Iris pigment epithelial cell (primary cell): ENCODE data around the gene PARD3.
"Not testable (repeated sequence)": the region's sequence is repeated elsewhere in the genome, so short reads cannot be mapped to it uniquely, and the experiment has no call there.

Experiments used
- DNase-seq: peaks from one replicate; pipeline ENCODE4 v3.0.0-alpha.2; 2011; ENCODE audit warnings: low read depth

PARD3 gene

DNA sequence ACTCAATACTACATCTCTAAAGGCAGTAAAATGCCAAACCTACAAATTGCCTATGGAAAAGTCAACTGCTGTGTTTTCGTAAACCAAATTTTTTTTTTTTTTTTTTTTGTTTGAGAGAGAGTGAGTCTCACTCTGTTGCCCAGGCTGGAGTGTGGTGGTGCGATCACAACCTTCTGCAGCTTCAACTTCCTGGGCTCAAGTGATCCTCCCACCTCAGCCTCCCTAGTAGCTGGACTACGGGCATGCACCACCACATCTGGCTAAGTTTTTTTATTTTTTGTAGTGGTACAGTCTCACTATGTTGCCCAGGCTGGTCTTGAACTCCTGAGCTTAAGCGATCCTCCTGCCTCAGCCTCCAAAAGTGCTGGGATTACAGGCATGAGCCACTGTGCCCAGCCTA lies 74.0 kb downstream of the PARD3 start:
- not testable (repeated sequence) for DNase-seq

DNA sequence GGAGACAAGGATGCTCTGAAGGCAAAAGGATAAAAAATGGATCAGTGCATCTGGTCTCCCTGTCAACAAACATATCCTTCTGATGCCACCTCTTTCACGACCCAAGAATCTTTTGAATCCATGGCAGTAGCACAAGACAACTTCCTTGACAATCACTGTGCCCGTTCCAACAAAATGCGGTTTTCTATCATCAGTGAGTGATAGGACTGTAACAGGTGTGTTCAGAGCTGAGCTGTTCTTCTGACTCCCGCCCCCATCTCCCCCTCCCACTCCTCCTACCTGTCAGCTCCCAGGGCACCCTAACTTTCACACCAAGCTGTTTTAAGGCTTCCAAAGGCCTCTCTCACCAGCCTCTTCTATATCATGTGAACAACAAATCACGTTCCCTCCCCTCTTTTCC lies 74.8 kb downstream of the PARD3 start:
- DNase-seq, result no peak

GRCh38 chr10:34739915-34740314 lies 75.2 kb downstream of the PARD3 start:
- peak; percentile 83 for DNase-seq

DNA sequence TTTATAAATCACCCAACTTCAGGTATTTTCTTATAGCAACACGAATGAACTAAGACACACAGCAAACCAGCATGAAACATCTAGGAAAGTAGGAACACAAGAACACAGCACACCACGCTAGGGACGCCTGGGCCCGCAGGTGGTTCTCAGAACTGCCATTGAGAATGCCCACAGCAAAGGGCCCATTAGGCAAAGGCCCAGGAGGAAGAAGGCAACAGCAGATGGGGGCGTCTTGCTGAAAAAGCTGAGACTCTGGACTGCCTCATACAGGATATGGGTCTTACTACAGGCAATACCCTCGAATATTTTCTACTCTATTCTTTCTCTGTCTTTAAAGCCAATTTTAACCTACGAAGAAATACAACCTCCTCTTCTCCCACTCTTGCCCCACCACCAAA lies 77.3 kb downstream of the PARD3 start:
- DNase-seq, result no peak

DNA sequence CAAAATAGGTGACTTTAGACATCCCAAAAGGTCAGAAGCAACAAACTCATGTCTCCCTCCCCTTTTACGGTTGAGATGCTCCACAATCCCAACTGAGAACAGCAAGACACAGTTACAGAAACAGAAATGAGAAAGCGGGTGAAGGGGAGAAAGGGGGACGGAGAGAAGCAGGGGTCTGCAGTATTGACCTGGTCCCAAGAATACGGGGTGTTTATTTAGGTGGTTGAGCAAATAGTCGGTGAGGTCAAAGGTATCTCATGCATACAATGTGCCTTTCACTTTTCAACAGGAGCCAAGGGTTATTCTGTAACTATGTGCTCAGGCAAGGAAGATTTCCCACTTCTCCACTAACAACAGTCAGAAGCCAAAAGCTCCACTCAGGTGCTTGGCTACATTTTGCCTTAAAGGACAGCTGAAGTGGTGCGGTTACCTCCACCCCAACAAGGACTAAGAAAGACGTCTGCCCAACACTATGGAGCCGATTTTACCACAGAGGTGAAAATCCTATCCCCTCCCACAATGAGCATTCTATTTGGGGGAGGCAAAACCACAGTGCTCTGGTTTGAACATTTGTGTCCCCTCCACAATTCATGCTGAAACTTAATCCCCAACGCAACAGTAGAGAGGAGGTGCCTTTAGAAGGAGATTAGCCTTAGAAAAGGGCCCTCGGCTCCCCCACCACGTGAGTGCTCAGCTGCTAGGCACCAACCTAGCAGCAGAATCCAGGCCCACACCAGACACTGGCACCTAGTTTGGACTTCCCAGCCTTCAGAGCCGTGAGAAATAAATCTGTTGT lies 77.9 kb downstream of the PARD3 start:
- no peak for DNase-seq

DNA sequence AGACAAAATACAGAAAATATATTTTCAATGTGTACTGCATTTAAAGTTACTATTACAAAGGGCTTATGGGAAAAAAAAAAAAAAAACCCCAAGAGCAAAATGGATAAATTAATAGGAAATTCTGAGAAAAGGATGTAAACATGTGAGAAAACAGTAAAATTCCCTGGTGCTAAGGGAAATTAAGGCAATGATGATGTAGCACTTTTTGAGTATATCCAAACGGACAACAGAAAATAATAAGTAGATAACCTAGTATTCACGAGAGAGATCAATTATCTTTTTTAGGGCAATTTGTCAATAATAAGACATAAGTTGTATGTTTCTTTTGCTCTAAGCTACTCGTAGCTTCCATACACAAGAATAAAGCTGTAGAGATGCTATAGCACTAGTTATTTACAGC lies 80.2 kb downstream of the PARD3 start:
- DNase-seq, result no peak

DNA sequence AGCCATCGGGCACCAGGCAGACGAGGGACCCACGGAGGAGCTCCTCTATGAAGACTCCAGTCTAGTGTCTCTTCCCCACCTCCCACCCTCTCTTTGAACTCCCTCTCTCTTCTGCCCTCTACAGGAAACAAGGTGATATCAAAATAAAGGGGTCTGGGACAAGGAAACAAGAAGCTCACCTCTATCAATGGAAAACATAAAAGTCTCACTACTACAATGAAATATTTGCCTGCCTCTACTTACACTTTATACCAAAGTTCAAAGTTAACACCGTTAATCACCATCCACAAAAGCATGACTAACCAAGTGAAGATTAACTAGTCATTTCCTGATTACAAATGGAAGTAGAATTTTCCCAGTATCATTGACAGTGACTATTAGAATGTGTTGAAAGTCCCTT lies 82.2 kb downstream of the PARD3 start:
- peak; percentile 70 for DNase-seq

- DNase-seq, result peak; percentile 88
These were observed 83.0 kb downstream of the PARD3 start for GRCh38 chr10:34731885-34732701.

GRCh38 chr10:34731213-34731612 lies 83.9 kb downstream of the PARD3 start:
- no peak for DNase-seq

GRCh38 chr10:34730726-34731125 lies 84.4 kb downstream of the PARD3 start:
- DNase-seq, result no peak

DNA sequence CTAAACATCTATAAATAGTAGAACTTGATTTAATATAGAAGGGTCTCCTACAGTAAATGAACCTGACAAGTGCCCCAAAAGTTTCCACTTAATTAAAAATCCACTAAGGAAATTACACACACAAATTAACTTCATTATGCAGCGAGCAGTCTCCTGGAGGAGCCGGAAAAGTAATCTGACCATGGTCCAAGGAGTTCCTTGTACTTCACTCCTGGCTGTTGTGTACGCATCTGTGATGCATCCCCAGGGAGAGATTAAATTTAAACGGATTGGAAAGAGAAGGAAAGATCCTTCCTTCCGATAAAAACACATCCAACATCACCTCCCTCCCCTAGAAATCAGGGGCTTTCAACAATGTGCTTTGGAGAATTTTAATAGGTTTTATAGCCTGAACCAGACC lies 85.5 kb downstream of the PARD3 start:
- no peak for DNase-seq

- DNase-seq, result no peak
These were observed 86.7 kb downstream of the PARD3 start for GRCh38 chr10:34728361-34728760.

GRCh38 chr10:34727595-34728033 lies 87.5 kb downstream of the PARD3 start:
- DNase-seq, result no peak

- no peak for DNase-seq
These were observed 88.2 kb downstream of the PARD3 start for GRCh38 chr10:34726862-34727261.

GRCh38 chr10:34723750-34724149 lies 91.3 kb downstream of the PARD3 start:
- DNase-seq, result peak; percentile 82

GRCh38 chr10:34722404-34722803 lies 92.7 kb downstream of the PARD3 start:
- no peak for DNase-seq

DNA sequence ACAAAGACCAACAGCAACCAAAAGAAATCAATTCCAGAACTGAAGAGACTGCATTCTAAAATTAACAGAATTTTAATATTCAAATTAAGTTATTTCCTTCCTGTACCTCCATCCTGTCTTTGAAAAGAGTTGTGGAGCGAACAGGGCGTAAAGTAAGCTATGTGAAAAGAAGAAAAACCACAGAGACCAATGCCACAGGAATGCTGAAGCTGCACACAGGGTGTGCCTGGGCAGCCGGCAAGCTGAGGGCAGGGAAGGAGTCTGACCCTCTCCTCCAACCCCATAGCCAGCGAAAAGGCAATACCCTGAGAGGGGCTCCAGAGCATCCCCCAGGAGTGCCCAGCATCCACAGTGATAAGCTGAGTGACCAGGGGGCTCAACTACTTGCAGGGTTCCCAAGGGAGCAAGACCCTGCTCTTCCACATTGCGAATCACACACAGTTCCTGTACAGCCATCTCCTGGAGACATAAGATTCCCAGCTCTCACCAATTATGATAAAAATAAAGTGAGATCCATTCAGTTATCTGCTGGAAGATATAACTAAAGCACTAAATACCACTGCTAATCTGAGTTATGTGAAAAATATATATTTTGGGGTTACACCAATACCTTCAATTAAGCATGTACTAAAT lies 93.8 kb downstream of the PARD3 start:
- DNase-seq, result peak; percentile 84

DNA sequence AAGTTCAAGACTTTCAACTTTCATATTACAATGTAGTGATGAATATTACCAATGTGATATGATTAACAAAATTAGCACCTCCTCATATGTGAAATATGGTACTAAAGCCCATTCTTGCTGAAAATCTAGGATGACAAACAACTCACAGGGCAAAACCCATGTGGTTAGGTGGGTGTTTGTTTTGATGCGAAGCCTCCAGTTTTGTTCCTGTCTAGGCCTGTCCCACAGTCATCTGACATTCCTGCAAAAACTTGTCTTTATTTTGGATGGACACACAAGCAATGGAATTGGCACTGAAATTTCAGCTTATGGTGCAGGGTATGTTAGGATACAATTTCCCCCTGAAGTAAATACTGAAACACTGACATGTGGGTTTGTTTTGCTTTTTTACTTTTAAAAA lies 95.3 kb downstream of the PARD3 start:
- DNase-seq, result no peak

- DNase-seq, result no peak
These were observed 95.8 kb downstream of the PARD3 start for GRCh38 chr10:34719328-34719727.

- no peak for DNase-seq
These were observed 97.7 kb downstream of the PARD3 start for GRCh38 chr10:34717429-34717828.

DNA sequence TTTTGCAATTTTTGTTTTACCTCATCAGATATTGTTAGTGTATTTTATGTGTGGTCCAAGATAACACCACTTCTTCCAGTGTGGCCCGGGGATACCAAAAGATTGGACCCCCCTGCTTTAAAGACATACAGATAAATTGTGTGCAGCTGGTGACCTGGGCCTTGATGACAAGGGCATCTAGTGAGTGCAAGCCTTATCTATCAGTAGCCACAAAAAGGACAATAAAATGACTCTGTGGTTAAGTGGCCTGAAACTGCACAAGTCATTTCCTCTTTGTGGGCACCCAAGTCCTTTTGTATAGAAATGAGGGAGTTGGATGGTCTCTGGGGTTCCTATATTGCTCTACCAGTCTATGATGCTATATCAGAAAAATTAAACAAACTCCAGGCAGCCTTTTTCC lies 98.1 kb downstream of the PARD3 start:
- no peak for DNase-seq

- no peak for DNase-seq
These were observed 98.9 kb downstream of the PARD3 start for GRCh38 chr10:34716234-34716633.
